SU-DHL-6 (cell line): ENCODE results near the gene ITGB5.

ENCODE experiments used
- H2AFZ ChIP-seq: fragments of 200-600 bp; sonication (generic); 2 replicates; pipeline ENCODE4 v1.6.1; 2014; ENCODE audit warnings: low read depth, mild to moderate bottlenecking, moderate library complexity, mixed read lengths, antibody characterized with exemption, low read length; ENCODE audit not compliant: severe bottlenecking
- H3F3A ChIP-seq: fragments of 200-600 bp; shearing (Covaris generic); 2 replicates; pipeline ENCODE4 v1.6.0; 2016; ENCODE audit warnings: antibody characterized with exemption, mild to moderate bottlenecking; ENCODE audit not compliant: insufficient read depth
- H3K27ac ChIP-seq: fragments of 200-600 bp; sonication (generic); 2 replicates; pipeline ENCODE4 v1.5.1; 2016; ENCODE audit warnings: low read depth, mild to moderate bottlenecking, low read length, moderate library complexity, mixed read lengths
- H3K27me3 ChIP-seq: fragments of 200-600 bp; sonication (generic), shearing (Covaris generic); 2 replicates; pipeline ENCODE4 v1.6.0; 2014; ENCODE audit warnings: mild to moderate bottlenecking, low read length
- H3K36me3 ChIP-seq: fragments of 200-600 bp; sonication (generic); 2 replicates; pipeline ENCODE4 v1.6.1; 2014; ENCODE audit warnings: mild to moderate bottlenecking, low read length, mixed read lengths
- H3K4me2 ChIP-seq: fragments of 300-600, 200-600 bp; shearing (Covaris generic), sonication (generic); 2 replicates; pipeline ENCODE4 v1.6.0; 2014; ENCODE audit warnings: low read length, low read depth, mild to moderate bottlenecking; ENCODE audit not compliant: poor library complexity, severe bottlenecking
- H3K4me3 ChIP-seq: fragments of 200-600 bp; sonication (generic); 2 replicates; pipeline ENCODE4 v1.5.1; 2014; ENCODE audit warnings: antibody characterized with exemption, low read length, mild to moderate bottlenecking, mixed read lengths; ENCODE audit not compliant: insufficient read depth, poor library complexity, severe bottlenecking
- H3K79me2 ChIP-seq: fragments of 200-600 bp; sonication (generic); 2 replicates; pipeline ENCODE4 v1.6.1; 2014; ENCODE audit warnings: mild to moderate bottlenecking, low read length, moderate library complexity; ENCODE audit not compliant: insufficient read depth
- H3K9ac ChIP-seq: fragments of 200-600 bp; sonication (generic); 2 replicates; pipeline ENCODE4 v1.7.0; 2014; ENCODE audit warnings: mild to moderate bottlenecking, low read length
- H3K9me2 ChIP-seq: fragments of 200-600 bp; sonication (generic); replicated peaks from 2 replicates; pipeline ENCODE4 v1.6.1; 2014; ENCODE audit warnings: low read length; ENCODE audit not compliant: insufficient read depth
- H3K9me3 ChIP-seq: fragments of 200-600 bp; sonication (generic); 2 replicates; pipeline ENCODE4 v1.6.1; 2014; ENCODE audit warnings: low read length, mixed read lengths; ENCODE audit not compliant: insufficient read depth
- H4K20me1 ChIP-seq: fragments of 200-600 bp; sonication (generic); 2 replicates; pipeline ENCODE4 v1.6.1; 2014; ENCODE audit warnings: low read depth, mild to moderate bottlenecking, antibody characterized with exemption, low read length, moderate library complexity, mixed read lengths
- EZH2phosphoT487 ChIP-seq: fragments of 200-600 bp; sonication (generic), shearing (Covaris generic); conservative IDR thresholded peaks from 2 replicates; pipeline ENCODE4 v1.6.1; 2018; ENCODE audit warnings: mild to moderate bottlenecking, antibody characterized with exemption, low read length, moderate library complexity, mixed read lengths
- TF ChIP-seq, protein P1 (sequence below): fragments of 200-600 bp; sonication (generic); IDR thresholded peaks from one replicate; pipeline ENCODE4 v1.5.1; 2017; ENCODE audit warnings: antibody characterized with exemption, mild to moderate bottlenecking, low read length, moderate library complexity; ENCODE audit not compliant: insufficient read depth, poor library complexity, severe bottlenecking

ITGB5 gene

DNA sequence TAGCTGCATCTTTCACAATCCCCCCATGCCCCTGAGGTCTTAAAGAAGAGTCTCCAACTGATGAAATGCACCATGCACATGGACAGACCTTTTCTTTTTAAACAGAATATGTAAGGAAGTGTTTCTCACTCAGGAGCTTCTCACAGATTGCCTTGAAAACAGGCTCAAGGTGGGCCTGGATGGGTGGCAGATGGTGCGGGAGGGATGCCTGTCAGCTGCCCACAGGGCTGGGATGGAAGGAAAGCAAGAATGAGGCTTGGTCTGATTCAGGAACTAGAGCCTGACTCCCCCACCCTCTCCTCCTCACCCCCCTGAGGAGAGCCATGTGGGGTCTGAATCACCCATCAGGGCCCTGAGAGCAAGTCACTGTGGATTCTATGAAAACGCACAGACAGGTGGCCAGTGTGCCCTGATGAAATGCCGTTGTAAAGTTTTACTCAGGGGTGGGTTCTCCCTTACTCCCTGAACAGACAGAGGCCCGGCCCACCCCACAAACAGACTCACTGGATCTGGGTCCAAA is 89.7 kb downstream of the ITGB5 start:
- Histone ChIP-seq H3K79me2 (no peaks in the 10 kb centered on the region), H3K27ac (no peak overlapping the region), H3K9me3 (no peaks in the 10 kb centered on the region), H3K27me3 (no peaks in the 10 kb centered on the region), H3K36me3 (no peaks in the 10 kb centered on the region), H2AFZ (no peak overlapping the region), H3K4me3 (no peak overlapping the region), H4K20me1 (no peaks in the 10 kb centered on the region), H3K4me2 (no peak overlapping the region), H3K9ac (no peak overlapping the region), H3F3A (no peaks in the 10 kb centered on the region), H3K9me2 (no peaks in the 10 kb centered on the region)
- no peak for TF ChIP-seq EZH2phosphoT487
- TF ChIP-seq, protein P1, sequence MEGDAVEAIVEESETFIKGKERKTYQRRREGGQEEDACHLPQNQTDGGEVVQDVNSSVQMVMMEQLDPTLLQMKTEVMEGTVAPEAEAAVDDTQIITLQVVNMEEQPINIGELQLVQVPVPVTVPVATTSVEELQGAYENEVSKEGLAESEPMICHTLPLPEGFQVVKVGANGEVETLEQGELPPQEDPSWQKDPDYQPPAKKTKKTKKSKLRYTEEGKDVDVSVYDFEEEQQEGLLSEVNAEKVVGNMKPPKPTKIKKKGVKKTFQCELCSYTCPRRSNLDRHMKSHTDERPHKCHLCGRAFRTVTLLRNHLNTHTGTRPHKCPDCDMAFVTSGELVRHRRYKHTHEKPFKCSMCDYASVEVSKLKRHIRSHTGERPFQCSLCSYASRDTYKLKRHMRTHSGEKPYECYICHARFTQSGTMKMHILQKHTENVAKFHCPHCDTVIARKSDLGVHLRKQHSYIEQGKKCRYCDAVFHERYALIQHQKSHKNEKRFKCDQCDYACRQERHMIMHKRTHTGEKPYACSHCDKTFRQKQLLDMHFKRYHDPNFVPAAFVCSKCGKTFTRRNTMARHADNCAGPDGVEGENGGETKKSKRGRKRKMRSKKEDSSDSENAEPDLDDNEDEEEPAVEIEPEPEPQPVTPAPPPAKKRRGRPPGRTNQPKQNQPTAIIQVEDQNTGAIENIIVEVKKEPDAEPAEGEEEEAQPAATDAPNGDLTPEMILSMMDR: no peak

DNA sequence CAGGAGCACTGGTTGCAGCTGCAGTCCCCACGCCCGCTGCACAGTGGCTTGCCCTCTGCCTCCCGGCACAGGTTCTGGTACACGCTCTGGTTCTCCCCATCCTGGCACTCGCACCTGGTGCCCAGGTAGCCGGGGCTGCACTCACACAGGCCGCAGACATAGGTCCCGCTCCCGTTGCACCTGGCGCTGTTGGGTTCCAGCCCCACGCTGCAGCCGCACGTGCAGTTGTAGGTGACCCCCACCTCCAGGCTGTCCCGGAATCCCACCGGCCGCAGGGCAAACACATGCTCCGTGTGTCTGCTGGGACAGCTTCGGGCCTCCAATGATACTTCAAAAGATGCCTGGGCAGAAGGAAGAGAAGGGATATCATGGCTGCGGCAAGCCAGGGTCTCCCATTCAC is 90.7 kb downstream of the ITGB5 start:
- Histone ChIP-seq H3K27me3 (no peaks in the 10 kb centered on the region), H3K9me3 (no peaks in the 10 kb centered on the region), H3K4me2 (no peak overlapping the region), H3K79me2 (no peaks in the 10 kb centered on the region), H3K9ac (no peak overlapping the region), H3K36me3 (no peaks in the 10 kb centered on the region), H2AFZ (no peak overlapping the region), H4K20me1 (no peaks in the 10 kb centered on the region), H3F3A (no peaks in the 10 kb centered on the region), H3K9me2 (no peaks in the 10 kb centered on the region), H3K4me3 (no peak overlapping the region), H3K27ac (no peak overlapping the region)
- TF ChIP-seq, protein P1: no peak
- no peak for TF ChIP-seq EZH2phosphoT487

DNA sequence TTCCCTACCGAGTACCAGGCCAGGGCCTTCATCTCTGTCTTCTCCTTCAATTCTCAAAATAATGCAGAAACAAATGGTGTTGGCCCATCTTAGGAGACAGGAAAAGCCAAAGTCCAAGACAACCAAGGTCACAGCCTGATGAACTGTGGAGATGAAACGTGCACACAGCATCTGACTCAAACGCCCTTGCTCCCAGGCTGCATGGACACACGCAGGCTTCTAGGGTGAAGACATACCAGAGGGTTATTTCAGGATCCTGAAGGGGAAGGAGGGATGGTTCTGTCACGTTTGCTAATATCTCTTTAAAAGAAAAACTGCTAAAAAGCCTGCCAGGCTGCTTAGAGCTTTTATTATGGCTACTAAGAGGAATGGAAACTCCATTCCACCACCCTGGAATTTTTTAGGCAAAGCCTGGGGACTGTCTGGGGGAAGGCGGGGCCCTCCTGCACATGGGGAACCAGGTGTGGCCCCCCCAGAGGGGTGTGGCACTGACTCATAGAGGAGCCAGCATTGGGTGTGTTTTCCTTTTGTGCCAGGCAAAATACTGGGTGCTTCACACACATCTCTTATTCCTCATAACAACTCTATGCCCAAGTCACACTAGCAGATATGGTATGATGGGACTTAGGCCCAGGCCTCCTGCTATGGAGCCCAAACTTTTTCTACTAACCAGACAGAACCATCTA is 94.0 kb downstream of the ITGB5 start:
- Histone ChIP-seq H3K79me2 (no peaks in the 10 kb centered on the region), H2AFZ (no peak overlapping the region), H3K9ac (no peak overlapping the region), H3F3A (no peaks in the 10 kb centered on the region), H3K27ac (no peak overlapping the region), H3K9me3 (no peaks in the 10 kb centered on the region), H3K36me3 (no peaks in the 10 kb centered on the region), H4K20me1 (no peaks in the 10 kb centered on the region), H3K4me3 (no peak overlapping the region), H3K4me2 (no peak overlapping the region), H3K27me3 (no peaks in the 10 kb centered on the region), H3K9me2 (no peaks in the 10 kb centered on the region)
- TF ChIP-seq, protein P1: no peak
- no peak for TF ChIP-seq EZH2phosphoT487
